ENCODE measurements around the gene TMPRSS11D.

TMPRSS11D gene

DNA sequence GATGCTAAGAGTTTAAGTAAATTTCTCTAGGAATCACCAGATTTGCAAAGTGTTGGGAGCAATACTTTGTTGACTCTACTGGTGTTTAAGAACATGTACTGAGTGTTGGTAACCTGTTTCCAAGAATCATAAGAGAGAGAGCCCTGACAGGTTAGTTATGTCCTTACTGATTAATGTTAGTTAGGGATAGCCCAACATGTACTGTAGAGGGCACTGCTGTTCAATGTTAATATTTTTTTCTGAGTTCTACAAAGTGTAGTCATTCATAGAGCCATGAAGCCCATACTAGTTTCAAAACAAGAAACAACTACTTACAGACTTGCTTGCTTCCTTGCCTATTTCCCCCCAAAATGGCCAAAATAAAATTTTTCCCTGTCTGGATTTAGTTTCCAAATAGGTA lies 11.9 kb downstream of the TMPRSS11D start:
- H3K27me3 ChIP-seq (ENCODE audit: insufficient read depth, poor library complexity, severe bottlenecking): no peaks in the 10 kb centered on the region
- DNase-seq (ENCODE audit: low read depth in 1 of 2, low spot score in 1 of 2): peak in 1 of 2 experiments; percentile 28
- H3K27ac ChIP-seq (replicated peaks): no peak overlapping the region
- H3K4me3 ChIP-seq (replicated peaks; ENCODE audit: insufficient read depth, low read length): no peak overlapping the region
- TF ChIP-seq, protein P1, sequence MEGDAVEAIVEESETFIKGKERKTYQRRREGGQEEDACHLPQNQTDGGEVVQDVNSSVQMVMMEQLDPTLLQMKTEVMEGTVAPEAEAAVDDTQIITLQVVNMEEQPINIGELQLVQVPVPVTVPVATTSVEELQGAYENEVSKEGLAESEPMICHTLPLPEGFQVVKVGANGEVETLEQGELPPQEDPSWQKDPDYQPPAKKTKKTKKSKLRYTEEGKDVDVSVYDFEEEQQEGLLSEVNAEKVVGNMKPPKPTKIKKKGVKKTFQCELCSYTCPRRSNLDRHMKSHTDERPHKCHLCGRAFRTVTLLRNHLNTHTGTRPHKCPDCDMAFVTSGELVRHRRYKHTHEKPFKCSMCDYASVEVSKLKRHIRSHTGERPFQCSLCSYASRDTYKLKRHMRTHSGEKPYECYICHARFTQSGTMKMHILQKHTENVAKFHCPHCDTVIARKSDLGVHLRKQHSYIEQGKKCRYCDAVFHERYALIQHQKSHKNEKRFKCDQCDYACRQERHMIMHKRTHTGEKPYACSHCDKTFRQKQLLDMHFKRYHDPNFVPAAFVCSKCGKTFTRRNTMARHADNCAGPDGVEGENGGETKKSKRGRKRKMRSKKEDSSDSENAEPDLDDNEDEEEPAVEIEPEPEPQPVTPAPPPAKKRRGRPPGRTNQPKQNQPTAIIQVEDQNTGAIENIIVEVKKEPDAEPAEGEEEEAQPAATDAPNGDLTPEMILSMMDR (IDR thresholded peaks at IDR 0.05; ENCODE audit: insufficient read depth, low read length): peak; percentile 66
- TF ChIP-seq SPI1 (IDR thresholded peaks at IDR 0.05; ENCODE audit: borderline replicate concordance, low read depth): no peak
- no peak for TF ChIP-seq POLR2AphosphoS5 (IDR thresholded peaks at IDR 0.05; ENCODE audit: low read depth)
- no peak for TF ChIP-seq GABPA (IDR thresholded peaks at IDR 0.05; ENCODE audit: low read depth)
- TF ChIP-seq, protein P2, sequence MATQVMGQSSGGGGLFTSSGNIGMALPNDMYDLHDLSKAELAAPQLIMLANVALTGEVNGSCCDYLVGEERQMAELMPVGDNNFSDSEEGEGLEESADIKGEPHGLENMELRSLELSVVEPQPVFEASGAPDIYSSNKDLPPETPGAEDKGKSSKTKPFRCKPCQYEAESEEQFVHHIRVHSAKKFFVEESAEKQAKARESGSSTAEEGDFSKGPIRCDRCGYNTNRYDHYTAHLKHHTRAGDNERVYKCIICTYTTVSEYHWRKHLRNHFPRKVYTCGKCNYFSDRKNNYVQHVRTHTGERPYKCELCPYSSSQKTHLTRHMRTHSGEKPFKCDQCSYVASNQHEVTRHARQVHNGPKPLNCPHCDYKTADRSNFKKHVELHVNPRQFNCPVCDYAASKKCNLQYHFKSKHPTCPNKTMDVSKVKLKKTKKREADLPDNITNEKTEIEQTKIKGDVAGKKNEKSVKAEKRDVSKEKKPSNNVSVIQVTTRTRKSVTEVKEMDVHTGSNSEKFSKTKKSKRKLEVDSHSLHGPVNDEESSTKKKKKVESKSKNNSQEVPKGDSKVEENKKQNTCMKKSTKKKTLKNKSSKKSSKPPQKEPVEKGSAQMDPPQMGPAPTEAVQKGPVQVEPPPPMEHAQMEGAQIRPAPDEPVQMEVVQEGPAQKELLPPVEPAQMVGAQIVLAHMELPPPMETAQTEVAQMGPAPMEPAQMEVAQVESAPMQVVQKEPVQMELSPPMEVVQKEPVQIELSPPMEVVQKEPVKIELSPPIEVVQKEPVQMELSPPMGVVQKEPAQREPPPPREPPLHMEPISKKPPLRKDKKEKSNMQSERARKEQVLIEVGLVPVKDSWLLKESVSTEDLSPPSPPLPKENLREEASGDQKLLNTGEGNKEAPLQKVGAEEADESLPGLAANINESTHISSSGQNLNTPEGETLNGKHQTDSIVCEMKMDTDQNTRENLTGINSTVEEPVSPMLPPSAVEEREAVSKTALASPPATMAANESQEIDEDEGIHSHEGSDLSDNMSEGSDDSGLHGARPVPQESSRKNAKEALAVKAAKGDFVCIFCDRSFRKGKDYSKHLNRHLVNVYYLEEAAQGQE (IDR thresholded peaks at IDR 0.05; ENCODE audit: insufficient replicate concordance, low read depth): no peak

DNA sequence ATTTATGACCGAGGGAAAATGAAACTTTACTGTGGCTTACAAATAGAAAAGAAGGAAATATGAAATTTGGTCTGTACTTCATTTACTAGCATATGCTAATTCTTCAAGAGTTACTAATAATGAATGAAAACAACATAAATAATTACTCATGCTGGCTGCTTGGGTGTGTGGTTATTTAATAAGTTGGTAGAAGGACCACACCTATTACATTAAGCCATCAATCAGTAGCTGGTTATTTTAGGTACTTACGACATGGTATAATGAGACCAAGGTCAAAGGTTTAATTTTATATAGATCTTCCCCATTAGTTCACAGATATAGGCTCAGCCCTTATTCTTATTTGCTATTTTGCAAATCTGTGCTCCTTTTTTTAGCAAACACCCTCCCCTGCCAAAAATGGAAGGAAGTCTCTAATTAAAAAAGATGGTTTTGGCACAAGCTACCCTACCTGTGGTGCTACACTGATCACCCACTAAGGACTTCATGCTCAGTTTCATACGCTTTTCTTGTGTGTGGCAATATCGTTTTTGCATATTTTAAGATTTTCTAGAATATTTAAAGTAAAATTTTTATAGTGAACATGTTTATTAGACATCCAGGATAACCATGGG lies 14.1 kb downstream of the TMPRSS11D start:
- Histone ChIP-seq H3K27ac (replicated peaks) (no peak overlapping the region), H3K4me3 (replicated peaks; ENCODE audit: insufficient read depth, low read length) (no peak overlapping the region), H3K27me3 (ENCODE audit: insufficient read depth, poor library complexity, severe bottlenecking) (no peaks in the 10 kb centered on the region)
- TF ChIP-seq SPI1 (IDR thresholded peaks at IDR 0.05; ENCODE audit: borderline replicate concordance, low read depth): no peak
- DNase-seq (ENCODE audit: low read depth in 1 of 2, low spot score in 1 of 2): no peak

DNA sequence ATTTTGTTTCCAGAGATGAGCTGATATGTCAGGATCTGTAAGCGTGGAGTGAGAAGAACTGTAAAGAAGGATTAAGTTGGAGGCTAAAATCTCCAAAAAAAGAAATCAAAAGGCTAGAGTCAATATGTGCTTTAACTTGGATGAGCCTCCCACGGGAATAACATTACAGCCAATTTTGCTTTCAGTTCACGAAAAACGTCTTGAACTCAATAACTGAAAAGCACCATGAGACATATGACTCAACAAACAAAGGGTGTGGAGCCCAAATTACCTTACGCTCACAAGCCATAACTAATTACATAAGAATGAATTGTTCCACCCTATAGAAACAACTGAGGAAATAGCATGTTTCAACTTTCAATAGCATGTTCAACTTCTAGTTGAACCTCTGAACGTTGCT lies 22.3 kb downstream of the TMPRSS11D start:
- H3K27ac ChIP-seq (replicated peaks): no peak overlapping the region

DNA sequence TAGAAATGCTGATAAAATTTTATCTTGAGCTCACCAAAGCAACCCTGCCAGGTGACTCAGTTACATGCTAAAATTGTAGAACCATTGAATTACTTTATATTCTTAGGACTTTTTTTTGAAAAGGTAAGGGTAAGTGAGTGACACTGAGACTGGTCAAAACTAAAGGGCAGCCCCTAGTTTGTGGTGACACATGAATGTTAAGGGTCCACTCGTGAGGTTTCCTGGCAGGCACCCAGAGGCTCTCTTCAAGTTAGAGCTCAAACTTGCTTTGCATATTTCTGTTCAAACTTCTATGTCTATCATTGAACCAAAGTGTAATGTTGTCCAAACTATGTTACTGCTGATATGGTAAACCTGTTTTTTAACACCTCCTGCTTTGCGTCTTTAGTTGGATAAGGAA lies 30.5 kb downstream of the TMPRSS11D start:
- TF ChIP-seq, protein P2 (IDR thresholded peaks at IDR 0.05; ENCODE audit: insufficient replicate concordance, low read depth): no peak
- TF ChIP-seq, protein P1 (IDR thresholded peaks at IDR 0.05; ENCODE audit: insufficient read depth, low read length): no peak
- TF ChIP-seq GABPA (IDR thresholded peaks at IDR 0.05; ENCODE audit: low read depth): no peak
- no peak for TF ChIP-seq POLR2AphosphoS5 (IDR thresholded peaks at IDR 0.05; ENCODE audit: low read depth)
- no peak for TF ChIP-seq SPI1 (IDR thresholded peaks at IDR 0.05; ENCODE audit: borderline replicate concordance, low read depth)

More for the DNA sequence above, 22.3 kb downstream of the TMPRSS11D start:
- TF ChIP-seq, protein P1 (IDR thresholded peaks at IDR 0.05; ENCODE audit: insufficient read depth, low read length): no peak
- TF ChIP-seq SPI1 (IDR thresholded peaks at IDR 0.05; ENCODE audit: borderline replicate concordance, low read depth) (no peak), GABPA (IDR thresholded peaks at IDR 0.05; ENCODE audit: low read depth) (no peak)
- Histone ChIP-seq H3K4me3 (replicated peaks; ENCODE audit: insufficient read depth, low read length) (no peak overlapping the region), H3K27me3 (ENCODE audit: insufficient read depth, poor library complexity, severe bottlenecking) (peaks cover 1% of the 10 kb centered on the region)
- DNase-seq (ENCODE audit: low read depth in 1 of 2, low spot score in 1 of 2): no peak

More for the DNA sequence above, 30.5 kb downstream of the TMPRSS11D start:
- DNase-seq (ENCODE audit: low read depth in 1 of 2, low spot score in 1 of 2): no peak
- no peak overlapping the region for H3K4me3 ChIP-seq (replicated peaks; ENCODE audit: insufficient read depth, low read length)
- no peak overlapping the region for H3K27ac ChIP-seq (replicated peaks)
- H3K27me3 ChIP-seq (ENCODE audit: insufficient read depth, poor library complexity, severe bottlenecking): peaks cover 3% of the 10 kb centered on the region

All from HL-60 (cell line).